ENCODE results near the gene ATP6V0A4. TPM values are rescaled to one million over a fixed set of nuclear protein-coding genes. Genes with fewer than 3 reads are reported as not detected.

Gene ATP6V0A4
- polyA plus RNA-seq, 2 donors = 1.3 to 4.4 TPM

DNA sequence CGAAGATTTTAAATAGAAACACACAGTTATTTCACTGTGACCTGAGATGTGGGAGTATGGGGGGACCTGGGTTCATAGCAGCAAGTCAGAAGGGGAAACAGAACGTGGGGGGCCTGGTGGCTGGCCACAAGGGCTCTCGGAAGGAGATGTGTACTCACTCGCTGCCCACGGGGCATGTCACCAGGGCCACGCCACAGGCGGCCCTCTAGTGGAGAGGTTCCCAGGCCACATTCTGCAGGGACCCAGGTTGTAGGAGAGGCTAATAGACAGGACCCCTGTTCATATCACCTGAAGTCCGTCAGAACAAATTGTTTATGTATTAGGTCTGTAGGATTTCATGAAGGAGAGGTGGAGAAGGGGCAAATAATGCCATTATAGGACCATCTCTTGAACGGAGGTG, 71.7 kb downstream of the ATP6V0A4 start:
- no peak overlapping the region for H3K27ac ChIP-seq (ENCODE audit: low read depth in 2 of 2, low read length in 1 of 2)
- 81 to 83% methylated on average over 9 of the region's 9 CpGs for WGBS, 2 donors
- peaks cover 0 to 3% of the 10 kb centered on the region in 2 donors for H3K4me1 ChIP-seq (ENCODE audit: control insufficient read depth in 2 of 2, insufficient read depth in 2 of 2, low read length in 1 of 2)
- H3K9me3 ChIP-seq (ENCODE audit: control insufficient read depth in 2 of 2, insufficient read depth in 1 of 2, low read depth in 1 of 2, low read length in 1 of 2) = no peaks in the 10 kb centered on the region
- no peaks in the 10 kb centered on the region for H3K27me3 ChIP-seq (ENCODE audit: control insufficient read depth in 1 of 2, insufficient read depth in 2 of 2, low read length in 2 of 2)
- H3K36me3 ChIP-seq (ENCODE audit: control insufficient read depth in 2 of 2, insufficient read depth in 2 of 2, low read length in 1 of 2) = no peaks in the 10 kb centered on the region
- H3K4me3 ChIP-seq (ENCODE audit: low read depth in 1 of 2, low read length in 2 of 2) = no peak overlapping the region

DNA sequence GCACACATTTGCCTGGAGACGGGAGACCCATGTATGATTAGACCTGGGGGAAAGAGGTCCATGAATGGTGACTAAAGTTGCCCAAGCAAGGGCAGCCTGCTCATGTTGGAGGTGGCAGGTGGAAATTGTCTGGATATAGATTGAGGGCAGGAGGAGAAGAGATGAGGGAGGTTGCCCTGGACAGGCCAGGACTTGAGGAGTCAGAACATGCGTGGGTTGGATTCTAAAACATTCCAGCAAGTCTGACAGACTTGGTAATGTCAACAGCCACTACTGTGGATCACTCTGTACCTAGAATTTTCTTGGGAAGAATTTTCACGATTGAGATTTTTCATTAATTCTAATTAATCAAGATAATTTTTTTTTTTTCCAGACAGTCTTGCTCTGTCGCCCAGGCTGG, 77.7 kb downstream of the ATP6V0A4 start:
- Histone ChIP-seq H3K27me3 (ENCODE audit: control insufficient read depth in 1 of 2, insufficient read depth in 2 of 2, low read length in 2 of 2) (no peaks in the 10 kb centered on the region), H3K9me3 (ENCODE audit: control insufficient read depth in 2 of 2, insufficient read depth in 1 of 2, low read depth in 1 of 2, low read length in 1 of 2) (no peaks in the 10 kb centered on the region), H3K4me3 (ENCODE audit: low read depth in 1 of 2, low read length in 2 of 2) (no peak overlapping the region), H3K27ac (ENCODE audit: low read depth in 2 of 2, low read length in 1 of 2) (no peak overlapping the region), H3K4me1 (ENCODE audit: control insufficient read depth in 2 of 2, insufficient read depth in 2 of 2, low read length in 1 of 2) (peaks cover 0 to 3% of the 10 kb centered on the region in 2 donors), H3K36me3 (ENCODE audit: control insufficient read depth in 2 of 2, insufficient read depth in 2 of 2, low read length in 1 of 2) (no peaks in the 10 kb centered on the region)
- 58 to 68% methylated on average over 4 of the region's 4 CpGs for WGBS, 2 donors

DNA sequence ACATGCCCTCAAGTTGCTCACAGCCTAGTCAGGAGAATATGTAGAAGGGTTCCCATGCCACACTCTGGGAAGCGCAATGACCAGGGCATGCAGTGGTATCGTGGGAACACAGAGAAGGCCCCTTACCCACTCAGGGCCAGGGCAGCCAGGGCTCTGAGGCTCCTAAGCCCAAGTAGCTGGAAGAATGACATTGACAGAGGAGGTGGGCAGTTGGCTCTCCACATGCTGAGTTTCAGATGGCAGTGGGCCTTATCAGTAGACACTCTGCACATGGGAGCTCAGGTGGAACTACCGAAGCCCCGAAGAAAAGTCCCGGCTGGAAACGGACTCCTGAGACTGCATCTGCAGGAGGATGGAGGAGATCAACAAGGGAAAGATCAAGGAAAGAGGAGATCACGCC, 81.1 kb downstream of the ATP6V0A4 start:
- H3K27me3 ChIP-seq (ENCODE audit: control insufficient read depth in 1 of 2, insufficient read depth in 2 of 2, low read length in 2 of 2) = no peaks in the 10 kb centered on the region
- no peaks in the 10 kb centered on the region for H3K9me3 ChIP-seq (ENCODE audit: control insufficient read depth in 2 of 2, insufficient read depth in 1 of 2, low read depth in 1 of 2, low read length in 1 of 2)
- no peak overlapping the region for H3K4me3 ChIP-seq (ENCODE audit: low read depth in 1 of 2, low read length in 2 of 2)
- WGBS, 2 donors = 94 to 96% methylated on average over 7 of the region's 7 CpGs
- no peak overlapping the region for H3K27ac ChIP-seq (ENCODE audit: low read depth in 2 of 2, low read length in 1 of 2)
- no peaks in the 10 kb centered on the region for H3K36me3 ChIP-seq (ENCODE audit: control insufficient read depth in 2 of 2, insufficient read depth in 2 of 2, low read length in 1 of 2)
- peaks cover 0 to 3% of the 10 kb centered on the region in 2 donors for H3K4me1 ChIP-seq (ENCODE audit: control insufficient read depth in 2 of 2, insufficient read depth in 2 of 2, low read length in 1 of 2)

DNA sequence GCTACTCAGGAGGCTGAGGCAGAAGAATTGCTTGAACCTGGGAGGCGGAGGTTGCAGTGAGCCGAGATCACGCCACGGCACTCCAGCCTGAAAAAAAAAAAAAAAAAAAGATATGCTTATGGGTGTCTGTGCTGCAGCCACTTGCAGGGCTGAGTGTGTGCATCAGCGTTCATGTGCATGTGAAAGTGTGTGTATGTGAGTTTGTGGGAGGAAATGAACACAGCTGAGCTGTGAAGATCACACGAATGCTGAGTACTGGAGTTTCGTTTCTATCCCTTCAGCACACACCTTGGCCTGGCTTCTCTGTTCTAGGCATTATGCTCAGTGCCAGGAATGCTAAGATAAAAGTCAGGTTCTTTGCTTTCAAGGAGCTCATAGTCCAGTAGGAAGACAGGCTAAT, 84.8 kb downstream of the ATP6V0A4 start:
- H3K36me3 ChIP-seq (ENCODE audit: control insufficient read depth in 2 of 2, insufficient read depth in 2 of 2, low read length in 1 of 2) = no peaks in the 10 kb centered on the region
- no peak overlapping the region for H3K27ac ChIP-seq (ENCODE audit: low read depth in 2 of 2, low read length in 1 of 2)
- no peaks in the 10 kb centered on the region for H3K4me1 ChIP-seq (ENCODE audit: control insufficient read depth in 2 of 2, insufficient read depth in 2 of 2, low read length in 1 of 2)
- no peaks in the 10 kb centered on the region for H3K9me3 ChIP-seq (ENCODE audit: control insufficient read depth in 2 of 2, insufficient read depth in 1 of 2, low read depth in 1 of 2, low read length in 1 of 2)
- no peak overlapping the region for H3K4me3 ChIP-seq (ENCODE audit: low read depth in 1 of 2, low read length in 2 of 2)
- H3K27me3 ChIP-seq (ENCODE audit: control insufficient read depth in 1 of 2, insufficient read depth in 2 of 2, low read length in 2 of 2) = no peaks in the 10 kb centered on the region
- WGBS, 2 donors = 76 to 85% methylated on average over 5 to 7 of the region's 7 CpGs

DNA sequence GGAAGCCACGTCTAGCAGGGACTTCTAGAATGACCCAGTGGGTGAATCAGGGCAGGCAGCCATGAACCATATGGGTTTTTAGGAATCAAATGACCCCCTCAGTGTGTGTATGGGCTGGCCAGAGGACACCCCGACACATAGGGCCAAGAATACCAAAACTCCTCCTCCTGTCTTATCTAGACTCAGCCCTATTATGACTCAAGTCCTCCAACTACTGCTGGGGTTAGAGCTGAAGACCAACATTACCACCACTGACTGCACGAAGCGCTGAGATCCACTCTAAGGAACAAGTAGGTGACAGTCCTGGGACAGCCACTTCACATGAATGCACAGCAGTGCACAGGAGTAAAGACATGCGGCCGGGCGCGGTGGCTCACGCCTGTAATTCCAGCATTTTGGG, 85.3 kb downstream of the ATP6V0A4 start:
- Histone ChIP-seq H3K4me1 (ENCODE audit: control insufficient read depth in 2 of 2, insufficient read depth in 2 of 2, low read length in 1 of 2) (no peaks in the 10 kb centered on the region), H3K4me3 (ENCODE audit: low read depth in 1 of 2, low read length in 2 of 2) (no peak overlapping the region), H3K27me3 (ENCODE audit: control insufficient read depth in 1 of 2, insufficient read depth in 2 of 2, low read length in 2 of 2) (no peaks in the 10 kb centered on the region), H3K9me3 (ENCODE audit: control insufficient read depth in 2 of 2, insufficient read depth in 1 of 2, low read depth in 1 of 2, low read length in 1 of 2) (no peaks in the 10 kb centered on the region), H3K36me3 (ENCODE audit: control insufficient read depth in 2 of 2, insufficient read depth in 2 of 2, low read length in 1 of 2) (no peaks in the 10 kb centered on the region), H3K27ac (ENCODE audit: low read depth in 2 of 2, low read length in 1 of 2) (no peak overlapping the region)
- 94% methylated on average over 9 of the region's 9 CpGs for WGBS, 2 donors

DNA sequence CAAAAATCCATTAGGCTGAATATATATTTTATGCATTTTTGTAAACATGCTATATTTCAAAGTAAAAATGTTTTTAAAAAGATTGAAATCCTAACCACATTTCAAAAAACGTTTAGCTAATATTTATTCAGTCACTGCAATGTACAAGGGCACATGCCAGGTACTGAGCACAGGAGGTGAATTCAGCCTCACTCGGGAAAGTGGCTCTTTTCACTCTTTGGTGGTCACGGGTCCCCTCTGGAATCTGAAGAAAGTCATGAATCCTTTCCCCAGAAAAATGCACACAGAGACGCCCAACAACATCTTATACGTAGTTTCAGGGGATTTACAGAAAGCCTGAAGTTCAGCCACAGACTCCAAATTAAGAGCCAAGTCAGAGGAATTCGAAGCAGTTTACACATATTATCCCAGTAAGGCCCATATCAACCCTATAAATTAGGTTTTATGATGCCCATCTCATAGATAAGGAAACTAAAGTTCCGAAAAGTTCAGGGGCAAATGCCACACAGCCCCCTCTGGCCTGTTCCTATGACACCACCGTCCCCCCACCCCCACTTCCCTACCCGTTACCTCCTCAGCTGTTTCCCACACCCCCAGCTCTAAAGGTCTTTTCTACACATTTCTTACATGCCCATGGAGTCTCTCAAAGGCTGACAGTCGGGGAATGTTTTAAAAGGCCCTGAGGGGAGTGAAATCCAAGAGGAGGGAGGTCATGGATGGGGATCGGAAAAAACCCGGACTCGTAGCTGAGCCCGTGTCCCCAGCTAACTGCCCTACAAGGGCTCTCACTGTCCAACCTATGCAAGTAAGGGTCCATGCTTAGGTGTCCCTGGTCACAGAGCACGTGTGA, 87.2 kb downstream of the ATP6V0A4 start:
- H3K4me3 ChIP-seq (ENCODE audit: low read depth in 1 of 2, low read length in 2 of 2) = no peak overlapping the region
- no peaks in the 10 kb centered on the region for H3K27me3 ChIP-seq (ENCODE audit: control insufficient read depth in 1 of 2, insufficient read depth in 2 of 2, low read length in 2 of 2)
- 74 to 77% methylated on average over 15 of the region's 15 CpGs for WGBS, 2 donors
- no peak overlapping the region for H3K27ac ChIP-seq (ENCODE audit: low read depth in 2 of 2, low read length in 1 of 2)
- no peaks in the 10 kb centered on the region for H3K9me3 ChIP-seq (ENCODE audit: control insufficient read depth in 2 of 2, insufficient read depth in 1 of 2, low read depth in 1 of 2, low read length in 1 of 2)
- no peaks in the 10 kb centered on the region for H3K36me3 ChIP-seq (ENCODE audit: control insufficient read depth in 2 of 2, insufficient read depth in 2 of 2, low read length in 1 of 2)
- no peaks in the 10 kb centered on the region for H3K4me1 ChIP-seq (ENCODE audit: control insufficient read depth in 2 of 2, insufficient read depth in 2 of 2, low read length in 1 of 2)

DNA sequence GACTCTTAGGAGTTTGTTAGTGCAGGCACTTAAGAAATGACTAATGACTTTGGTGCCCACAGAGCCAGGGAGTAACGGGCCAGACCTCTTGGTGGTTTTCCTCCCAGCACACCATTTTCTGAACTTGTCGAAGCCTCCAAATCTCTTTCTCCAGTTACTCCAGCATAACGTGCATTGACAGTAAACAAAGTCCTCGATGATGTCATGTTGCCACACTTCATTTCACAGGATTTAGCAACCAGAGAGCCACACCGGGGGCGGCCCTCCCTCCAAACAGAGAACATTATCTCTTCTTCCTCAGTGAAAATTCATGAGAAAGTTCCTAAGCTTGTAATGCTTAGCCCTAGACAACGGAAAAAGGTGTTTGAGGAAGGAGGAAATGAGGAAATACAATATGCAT, 92.8 kb downstream of the ATP6V0A4 start:
- Histone ChIP-seq H3K27ac (ENCODE audit: low read depth in 2 of 2, low read length in 1 of 2) (no peak overlapping the region), H3K4me1 (ENCODE audit: control insufficient read depth in 2 of 2, insufficient read depth in 2 of 2, low read length in 1 of 2) (no peaks in the 10 kb centered on the region), H3K4me3 (ENCODE audit: low read depth in 1 of 2, low read length in 2 of 2) (no peak overlapping the region), H3K27me3 (ENCODE audit: control insufficient read depth in 1 of 2, insufficient read depth in 2 of 2, low read length in 2 of 2) (no peaks in the 10 kb centered on the region), H3K36me3 (ENCODE audit: control insufficient read depth in 2 of 2, insufficient read depth in 2 of 2, low read length in 1 of 2) (no peaks in the 10 kb centered on the region), H3K9me3 (ENCODE audit: control insufficient read depth in 2 of 2, insufficient read depth in 1 of 2, low read depth in 1 of 2, low read length in 1 of 2) (no peaks in the 10 kb centered on the region)
- WGBS, 2 donors = 36 to 50% methylated on average over 7 of the region's 7 CpGs

DNA sequence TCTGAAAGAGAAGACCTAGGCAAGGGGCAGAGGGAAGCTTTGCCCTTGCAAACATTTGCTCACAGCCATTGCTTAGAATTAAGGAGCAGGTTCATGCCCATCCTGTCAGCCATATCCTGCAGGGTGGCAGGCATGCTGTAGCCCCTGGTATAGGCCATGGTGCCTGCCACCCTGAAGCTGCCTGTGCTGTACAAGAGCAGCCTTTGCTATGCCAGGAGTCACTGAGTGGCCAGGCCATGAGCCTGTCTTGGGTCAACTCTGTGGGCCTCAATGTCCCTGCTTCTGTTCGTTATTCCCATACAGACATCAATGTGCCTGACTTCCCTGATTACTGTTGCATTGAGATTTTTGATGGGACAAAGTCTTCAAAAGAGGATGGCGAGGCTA, 96.5 kb downstream of the ATP6V0A4 start:
- WGBS, 2 donors = 91 to 92% methylated on average over 2 of the region's 2 CpGs
- H3K27me3 ChIP-seq (ENCODE audit: control insufficient read depth in 1 of 2, insufficient read depth in 2 of 2, low read length in 2 of 2) = no peaks in the 10 kb centered on the region
- no peaks in the 10 kb centered on the region for H3K4me1 ChIP-seq (ENCODE audit: control insufficient read depth in 2 of 2, insufficient read depth in 2 of 2, low read length in 1 of 2)

DNA sequence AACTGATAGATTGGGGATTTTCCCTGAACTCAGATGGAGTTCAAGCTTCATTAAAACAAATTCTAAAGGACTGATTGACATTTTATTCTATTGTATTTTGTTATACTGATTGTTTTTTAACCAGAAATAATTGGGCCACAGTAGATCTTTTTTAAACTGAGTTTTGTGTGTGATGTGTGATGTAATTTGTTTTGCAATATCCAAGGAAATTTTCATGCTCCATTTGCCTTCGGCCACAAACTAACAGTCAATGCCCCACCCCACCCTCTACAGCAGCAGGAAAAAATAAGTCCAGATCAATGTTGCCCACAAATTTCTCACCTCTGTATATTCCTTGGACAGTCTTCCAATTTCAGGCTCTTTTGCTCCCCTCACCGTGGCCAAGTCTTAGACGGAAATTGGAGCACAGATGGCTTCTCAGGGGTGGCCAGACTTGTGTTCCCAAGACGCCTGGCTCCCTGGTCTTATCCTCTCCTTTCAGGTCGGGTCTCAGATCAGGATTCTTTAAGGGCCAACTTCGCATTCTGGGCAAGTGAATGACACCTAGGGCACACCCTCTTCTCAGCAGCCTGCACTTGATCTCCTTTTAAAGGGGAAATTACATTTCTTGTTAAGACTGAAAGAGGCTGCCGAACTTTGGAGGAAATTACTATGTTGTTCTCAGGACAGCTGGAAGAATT, 97.0 kb downstream of the ATP6V0A4 start, which contains the start of gene SVOPL:
Gene SVOPL, minus strand, starts transcription at position 506 of the 680 bp plus-strand sequence. CDS start 22,317 bp downstream, outside the sequence.
- no peak within 1 kb of the TSS for H3K27ac ChIP-seq (ENCODE audit: low read depth in 2 of 2, low read length in 1 of 2)
- WGBS, 2 donors = 59 to 64% methylated on average over 7 of the region's 7 CpGs

More for the DNA sequence above, 96.5 kb downstream of the ATP6V0A4 start:
- no peaks in the 10 kb centered on the region for H3K9me3 ChIP-seq (ENCODE audit: control insufficient read depth in 2 of 2, insufficient read depth in 1 of 2, low read depth in 1 of 2, low read length in 1 of 2)
- no peaks in the 10 kb centered on the region for H3K36me3 ChIP-seq (ENCODE audit: control insufficient read depth in 2 of 2, insufficient read depth in 2 of 2, low read length in 1 of 2)
- no peak overlapping the region for H3K27ac ChIP-seq (ENCODE audit: low read depth in 2 of 2, low read length in 1 of 2)
- H3K4me3 ChIP-seq (ENCODE audit: low read depth in 1 of 2, low read length in 2 of 2) = no peak overlapping the region

More for the DNA sequence above, 97.0 kb downstream of the ATP6V0A4 start, which contains the start of gene SVOPL:
- Histone ChIP-seq H3K4me1 (ENCODE audit: control insufficient read depth in 2 of 2, insufficient read depth in 2 of 2, low read length in 1 of 2) (no peaks in the 10 kb centered on the region), H3K36me3 (ENCODE audit: control insufficient read depth in 2 of 2, insufficient read depth in 2 of 2, low read length in 1 of 2) (no peaks in the 10 kb centered on the region), H3K27me3 (ENCODE audit: control insufficient read depth in 1 of 2, insufficient read depth in 2 of 2, low read length in 2 of 2) (no peaks in the 10 kb centered on the region), H3K9me3 (ENCODE audit: control insufficient read depth in 2 of 2, insufficient read depth in 1 of 2, low read depth in 1 of 2, low read length in 1 of 2) (no peaks in the 10 kb centered on the region), H3K4me3 (ENCODE audit: low read depth in 1 of 2, low read length in 2 of 2) (no peak within 1 kb of the TSS)

Data from esophagus (tissue), 2 donors.